GM21447 (cell line): ENCODE measurements around the gene TMC3.
"Not testable (repeated sequence)": the region's sequence is repeated elsewhere in the genome, so short reads cannot be mapped to it uniquely, and the experiment has no call there.

Experiments
- ATAC-seq: cut with Tn5 transposase; IDR thresholded peaks from one replicate; pipeline ENCODE4 v1.9.1; 2021; ENCODE audit not compliant: unreplicated experiment

The TMC3 gene

DNA sequence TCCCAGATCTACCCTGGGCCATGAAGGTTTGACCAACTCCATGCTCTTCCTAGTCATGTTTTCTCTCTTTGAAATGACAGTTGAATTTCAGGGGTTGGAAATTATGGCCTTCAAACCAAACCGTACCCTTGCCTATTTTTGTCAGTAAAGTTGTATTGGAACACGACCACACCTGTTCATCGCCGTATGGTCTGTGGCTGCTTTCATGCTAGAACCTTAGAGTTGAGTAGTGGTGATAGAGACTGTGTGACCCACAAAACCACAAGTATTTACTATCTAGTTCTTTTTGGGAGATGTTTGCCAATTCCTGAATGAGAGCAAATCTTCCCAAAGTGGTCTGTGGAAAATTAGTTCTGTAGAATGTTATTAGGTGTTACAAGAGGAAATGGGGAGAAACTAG is 26.1 kb downstream of the TMC3 start:
- ATAC-seq = no peak

DNA sequence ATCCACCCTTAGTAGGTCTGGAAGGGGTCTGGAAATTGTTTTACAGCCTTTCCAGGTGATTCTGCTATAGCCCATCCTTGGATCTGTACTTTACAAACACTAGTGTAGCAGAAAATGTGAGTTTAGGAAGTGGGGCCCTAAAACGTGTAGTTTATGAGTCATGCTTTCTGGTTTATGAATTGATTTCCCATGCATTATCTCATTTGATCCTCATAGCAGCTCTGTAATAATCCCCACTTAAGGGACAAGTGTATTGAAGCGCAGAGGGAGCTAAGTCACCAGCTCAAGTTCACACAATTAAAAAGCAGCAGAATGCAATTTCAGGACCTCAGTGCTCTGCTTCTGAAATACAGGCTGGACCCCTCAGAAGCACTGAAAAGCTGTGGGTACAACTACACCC is 27.4 kb downstream of the TMC3 start:
- no peak for ATAC-seq

DNA sequence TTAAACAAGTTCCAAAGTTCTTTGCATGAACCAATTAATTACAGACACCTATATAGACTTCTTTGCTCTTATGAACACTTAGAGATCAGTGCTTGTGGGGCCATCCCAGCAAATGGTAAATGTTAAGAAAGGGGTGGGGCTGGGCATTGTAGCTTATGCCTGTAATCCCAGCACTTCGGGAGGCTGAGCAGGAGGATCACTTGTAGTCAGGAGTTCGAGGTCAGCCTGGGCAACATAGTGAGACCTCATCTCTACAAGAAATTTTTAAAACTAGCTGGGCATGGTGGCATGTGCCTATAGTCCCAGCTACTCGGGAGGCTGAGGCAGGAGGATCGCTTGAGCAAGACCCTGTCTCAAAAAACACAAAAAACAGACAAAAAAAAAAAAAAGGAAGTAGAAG is 30.6 kb downstream of the TMC3 start:
- no peak for ATAC-seq

DNA sequence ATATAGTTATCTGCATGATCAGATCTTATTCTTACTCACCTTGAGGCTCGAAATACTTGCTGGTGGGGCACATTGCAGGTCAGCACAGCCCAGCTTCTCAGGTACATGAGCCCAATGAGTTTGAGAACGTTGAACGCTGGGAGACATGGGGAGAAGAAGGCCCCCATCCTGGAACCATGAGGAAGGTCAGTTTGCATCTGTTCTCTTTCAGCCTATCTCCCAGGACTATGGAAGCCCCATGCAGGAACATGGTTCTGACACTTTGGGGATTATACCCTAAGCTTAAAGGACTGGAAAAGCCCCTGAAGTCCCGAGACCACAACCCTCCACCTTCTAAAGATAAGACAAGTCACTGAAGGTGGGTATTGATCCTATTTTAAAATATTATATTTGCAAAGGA is 32.7 kb downstream of the TMC3 start:
- ATAC-seq = no peak

DNA sequence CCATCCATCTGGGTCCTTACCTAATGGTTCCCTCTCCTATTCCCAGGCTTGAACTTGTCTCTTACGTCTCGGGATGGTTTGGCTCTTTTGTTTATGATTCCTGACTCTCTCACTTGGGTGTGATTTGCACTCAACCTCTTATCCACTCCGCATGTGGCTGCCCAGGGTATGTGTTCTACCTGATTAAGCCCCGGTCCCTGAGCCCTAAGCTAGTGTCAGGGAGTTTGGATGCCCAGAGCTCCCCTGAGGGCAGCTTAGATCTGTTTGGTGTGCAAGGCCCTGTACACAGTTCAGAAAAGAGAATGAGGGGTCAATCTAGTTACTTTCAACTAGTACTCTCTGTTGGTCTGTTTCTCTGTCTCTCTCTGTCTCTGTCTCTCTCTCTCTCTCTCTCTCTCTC is 34.2 kb downstream of the TMC3 start:
- no peak for ATAC-seq

DNA sequence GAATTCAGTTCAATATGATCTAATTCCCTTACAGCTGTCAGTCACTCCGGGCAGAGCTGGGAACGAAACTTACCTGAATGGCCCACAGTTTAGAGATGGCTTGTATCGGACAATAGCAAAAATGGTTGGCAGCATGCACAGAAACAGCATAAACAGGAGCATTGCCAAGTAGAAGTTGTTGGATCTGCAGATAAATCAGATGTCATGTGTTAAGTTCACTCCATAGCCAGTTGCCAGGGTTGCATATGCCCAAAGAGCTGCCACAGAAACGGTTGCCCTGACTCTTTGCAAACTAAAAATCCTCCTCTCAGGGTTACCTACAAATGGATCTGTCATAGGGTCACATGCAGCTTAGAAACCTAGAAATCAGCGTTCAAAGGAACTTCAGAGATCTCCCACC is 34.7 kb downstream of the TMC3 start:
- no peak for ATAC-seq

DNA sequence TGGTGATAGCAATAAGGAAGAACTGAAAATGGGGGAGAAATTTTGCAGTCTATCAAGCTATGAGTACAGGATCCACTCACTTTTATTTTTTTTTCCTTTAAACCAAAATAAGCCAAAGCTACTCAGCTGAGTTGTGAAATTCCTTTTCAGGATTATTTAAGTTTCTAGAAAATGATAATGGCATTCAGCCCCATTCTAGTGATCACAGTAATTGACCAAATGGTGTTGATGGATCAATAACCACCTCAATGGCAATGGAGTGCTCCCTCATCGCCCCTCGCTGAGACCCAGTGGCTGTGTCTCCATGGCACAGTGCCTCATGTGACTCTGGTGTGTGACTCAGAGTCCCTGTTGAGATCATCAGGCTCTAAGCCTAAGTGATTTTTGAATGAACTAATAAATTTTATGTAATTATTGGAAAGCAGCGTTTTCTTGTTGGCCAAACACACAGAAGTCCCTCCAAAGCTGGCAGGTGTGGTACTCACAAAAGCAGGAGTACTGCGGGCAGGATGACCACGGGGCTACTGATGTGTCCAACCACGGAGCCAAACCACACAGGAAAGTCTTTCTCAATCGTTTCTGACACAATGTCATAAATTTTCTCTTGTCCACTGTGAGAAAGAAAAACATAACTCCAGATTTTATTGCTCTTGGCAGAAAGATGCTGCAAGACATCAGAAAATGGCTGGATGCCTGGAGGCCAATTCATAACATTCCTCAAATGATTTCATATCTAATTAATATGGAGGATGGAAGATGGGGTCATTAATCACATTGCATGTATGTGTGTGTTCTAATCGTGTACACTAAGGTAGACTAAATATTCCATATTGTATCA is 35.6 kb downstream of the TMC3 start:
- no peak for ATAC-seq

DNA sequence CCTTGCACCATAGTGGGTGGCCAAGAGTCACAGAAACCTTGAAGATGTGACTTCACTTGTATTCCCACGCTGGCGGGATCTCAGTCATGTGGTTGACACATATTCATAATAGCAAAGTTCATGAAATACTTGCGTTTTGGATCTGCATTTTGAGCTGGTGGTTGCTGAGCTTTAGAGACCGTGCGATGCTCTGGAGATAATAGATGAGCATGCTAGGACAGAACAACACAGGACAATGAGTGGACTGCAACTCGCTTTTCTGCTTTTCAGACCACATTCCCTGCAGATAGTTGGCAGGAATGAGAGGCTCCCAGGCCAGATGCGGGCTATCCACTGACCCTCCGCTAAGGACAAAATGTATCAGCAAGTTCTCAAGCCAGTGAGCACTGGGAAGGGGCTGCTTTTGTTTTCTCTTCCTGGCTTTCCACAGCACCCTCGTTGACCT is 36.3 kb downstream of the TMC3 start:
- ATAC-seq = no peak

DNA sequence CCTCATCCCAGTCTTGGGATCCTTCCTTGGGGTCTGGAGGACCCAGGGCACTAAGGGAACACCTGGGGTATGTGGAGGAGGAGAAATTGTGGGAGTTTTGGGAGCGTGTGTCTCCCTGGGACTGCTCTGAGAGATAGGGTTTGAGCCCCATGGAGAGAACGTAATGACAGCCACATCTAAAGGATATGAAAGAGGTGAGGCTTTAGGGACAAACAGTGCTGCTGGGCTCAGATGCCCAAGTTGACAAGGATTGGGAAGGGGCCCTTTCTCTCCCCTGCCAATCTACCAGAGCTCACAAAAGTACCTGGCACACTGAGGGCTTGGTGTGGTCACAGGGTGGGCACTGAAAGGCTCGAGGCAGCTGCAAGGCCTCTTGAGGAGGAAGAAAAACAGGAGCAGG is 36.8 kb downstream of the TMC3 start:
- no peak for ATAC-seq

DNA sequence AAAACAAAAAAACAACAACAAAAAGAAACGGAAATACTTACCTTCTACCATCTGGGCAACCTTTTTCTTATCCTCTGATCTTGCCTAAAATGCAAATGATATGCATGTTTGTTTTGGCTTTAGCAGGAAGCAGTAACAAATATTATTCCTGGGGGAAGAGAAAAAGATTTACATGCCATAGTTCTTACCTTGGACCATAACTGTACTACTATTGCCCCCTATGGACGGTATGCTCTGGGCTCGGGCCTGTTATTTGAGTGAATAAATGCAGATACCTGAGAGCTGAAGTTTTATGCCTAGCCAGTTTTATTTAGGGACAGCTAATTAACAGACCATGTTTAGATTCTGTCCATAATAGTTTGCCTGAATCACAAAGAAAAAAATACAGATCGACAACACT is 37.4 kb downstream of the TMC3 start:
- ATAC-seq = no peak

DNA sequence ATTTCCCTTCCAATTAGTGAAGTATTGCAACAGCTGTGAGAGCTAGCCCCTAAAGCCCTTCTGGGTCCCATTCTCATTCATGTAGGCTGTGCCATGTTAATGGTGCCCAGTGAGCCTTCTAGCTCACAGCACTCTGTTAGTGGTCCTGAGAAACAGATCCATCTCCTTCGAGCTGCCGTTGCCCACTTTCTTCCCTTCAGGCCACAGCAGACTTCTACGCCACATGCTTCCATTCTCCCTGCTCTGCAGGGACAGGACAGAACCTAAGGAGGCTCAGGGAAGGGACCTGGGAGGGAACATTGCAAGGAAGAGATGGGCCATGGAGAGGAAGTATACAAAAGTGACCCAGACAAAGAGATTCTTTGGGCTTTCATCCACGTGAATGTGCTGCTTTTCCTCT is 38.4 kb downstream of the TMC3 start:
- no peak for ATAC-seq

DNA sequence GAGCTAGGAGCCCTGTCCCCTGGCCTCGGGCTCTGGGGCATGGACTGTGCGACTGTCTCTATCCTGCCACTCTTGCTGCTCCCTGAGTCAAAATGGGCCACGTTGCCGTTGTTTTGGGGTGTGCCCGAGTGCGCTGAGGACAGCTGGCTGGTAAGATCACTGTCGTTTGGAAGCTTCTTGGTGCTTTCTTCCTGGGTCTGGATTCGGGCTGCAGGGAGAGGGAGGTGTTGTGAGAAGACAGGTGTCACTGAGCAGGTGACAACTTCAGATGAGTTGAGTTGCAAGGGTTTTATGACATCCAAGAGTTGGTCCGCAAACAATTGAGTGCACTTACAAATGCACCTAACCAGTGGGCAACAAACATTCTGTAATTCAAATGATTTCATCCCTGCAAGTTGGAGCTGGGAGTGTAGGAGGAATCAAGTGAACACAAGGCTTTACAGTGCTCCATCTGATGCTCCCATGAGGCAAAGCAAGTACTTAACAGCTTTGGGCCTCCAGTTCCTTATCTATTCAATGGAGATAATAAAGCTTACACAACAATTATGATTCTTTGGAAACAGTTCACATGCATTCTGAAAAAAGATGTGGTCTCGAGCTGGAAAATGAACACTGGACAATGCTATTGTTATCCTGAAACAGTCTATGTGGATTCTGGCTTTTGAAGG is 39.1 kb downstream of the TMC3 start:
- ATAC-seq = no peak

DNA sequence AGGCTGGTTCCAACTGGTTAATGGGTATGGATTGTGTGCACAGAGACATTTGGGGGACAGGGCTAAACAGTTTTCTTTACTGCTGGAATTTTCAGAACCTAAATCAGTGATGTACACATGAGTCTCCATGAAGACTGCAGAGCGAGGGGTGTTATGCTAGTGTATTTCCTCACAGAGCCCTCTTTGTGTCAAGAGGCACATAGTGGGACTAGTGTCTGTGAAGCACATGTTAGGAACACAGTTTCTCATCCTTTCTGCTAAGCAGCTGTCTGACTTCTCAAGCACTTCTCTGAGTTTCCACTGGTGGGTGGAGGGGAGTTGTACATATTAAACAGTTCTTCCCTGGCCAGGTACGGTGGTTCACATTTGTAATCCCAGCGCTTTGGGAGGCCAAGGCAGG is 40.6 kb downstream of the TMC3 start:
- no peak for ATAC-seq

DNA sequence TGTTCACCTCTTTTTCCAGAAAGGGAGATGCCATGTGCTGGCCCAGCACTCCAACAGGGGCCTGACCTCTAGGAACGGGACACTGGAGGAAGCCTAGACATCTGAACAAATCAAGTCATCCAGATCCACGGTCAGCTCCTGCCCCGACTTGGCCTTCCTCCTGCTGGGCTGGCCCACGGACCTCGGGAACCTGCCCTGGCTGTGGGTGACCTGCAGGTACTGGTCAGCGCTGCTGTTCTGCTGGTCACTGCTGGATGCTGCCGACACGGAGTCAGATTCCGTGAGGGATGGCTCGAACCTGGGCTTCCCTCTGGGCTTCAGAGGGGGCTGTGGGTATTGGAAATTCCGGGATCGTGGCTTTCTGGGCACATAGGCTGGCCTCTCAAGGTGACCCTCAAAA is 41.7 kb downstream of the TMC3 start:
- no peak for ATAC-seq

DNA sequence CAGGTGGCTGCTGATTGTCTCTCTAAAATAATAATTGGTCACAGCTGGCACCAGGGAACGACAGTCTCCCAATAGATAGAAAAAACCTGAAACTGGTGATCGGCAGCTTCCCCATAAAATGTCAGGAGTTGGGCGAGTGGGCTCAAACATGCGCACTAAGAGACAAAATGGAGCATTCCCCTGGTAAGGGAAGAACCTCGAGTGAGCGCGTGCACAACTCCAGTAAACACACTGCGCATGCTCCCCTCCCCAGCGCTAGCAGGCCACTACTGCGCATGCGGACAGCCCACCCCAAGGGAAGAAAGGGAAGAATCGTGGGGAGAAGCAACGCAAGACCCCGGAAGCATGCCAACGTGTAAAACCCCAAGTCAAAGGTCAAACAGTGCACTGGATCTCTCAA is 42.4 kb downstream of the TMC3 start:
- no peak for ATAC-seq

DNA sequence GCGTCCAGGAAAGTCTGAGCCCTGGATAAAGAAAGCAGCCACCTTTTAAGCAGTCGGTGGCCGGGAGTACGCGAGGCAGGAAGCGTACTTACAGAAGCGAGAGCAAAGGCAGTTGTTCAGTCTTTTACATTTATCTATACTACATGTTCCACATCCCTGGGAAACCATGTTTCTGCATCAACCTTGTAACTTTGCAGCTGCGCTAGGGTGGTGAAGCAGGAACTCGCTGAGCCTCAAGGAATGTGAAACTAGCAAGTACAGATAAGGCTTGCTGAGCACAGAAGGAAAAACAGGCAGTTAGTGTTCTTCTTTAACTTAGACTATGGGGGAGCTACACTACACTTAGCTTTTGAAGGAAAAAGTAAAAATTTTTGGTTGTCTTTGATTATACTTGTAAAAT is 42.9 kb downstream of the TMC3 start:
- ATAC-seq = not testable (repeated sequence)

DNA sequence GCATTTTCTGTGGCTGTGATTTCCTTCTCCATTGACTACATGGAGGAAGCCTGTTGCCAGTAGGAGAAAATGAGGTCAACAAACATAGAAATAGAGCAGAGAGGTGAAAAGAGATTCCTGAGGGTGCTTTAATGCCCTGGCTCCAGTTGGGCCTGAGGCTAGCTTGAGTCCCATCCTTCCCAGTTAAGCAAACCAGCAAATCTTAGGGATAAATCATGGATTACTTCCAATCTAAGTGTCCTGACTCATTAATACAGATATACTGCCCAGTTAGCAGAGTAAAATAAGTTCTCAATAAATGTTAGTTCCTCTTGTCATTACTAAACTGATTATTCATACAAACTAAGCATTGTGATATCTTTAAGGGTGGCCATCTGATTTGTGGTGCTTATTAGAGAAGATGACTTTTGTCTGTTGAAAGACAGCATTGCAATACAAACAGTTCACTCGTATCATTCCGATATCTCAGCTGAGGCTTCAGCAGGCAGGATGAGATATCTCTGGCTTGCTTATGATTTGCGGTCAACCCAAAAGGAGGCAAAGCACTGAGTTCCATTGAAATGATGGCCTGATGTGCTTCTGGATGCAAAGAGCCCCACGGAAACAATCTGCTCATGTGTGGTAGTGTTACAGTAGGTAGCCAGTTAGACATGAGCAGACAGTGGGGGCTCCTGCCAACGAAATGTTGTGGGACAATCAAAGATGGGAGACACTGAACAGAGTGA is 43.5 kb downstream of the TMC3 start:
- ATAC-seq = no peak

DNA sequence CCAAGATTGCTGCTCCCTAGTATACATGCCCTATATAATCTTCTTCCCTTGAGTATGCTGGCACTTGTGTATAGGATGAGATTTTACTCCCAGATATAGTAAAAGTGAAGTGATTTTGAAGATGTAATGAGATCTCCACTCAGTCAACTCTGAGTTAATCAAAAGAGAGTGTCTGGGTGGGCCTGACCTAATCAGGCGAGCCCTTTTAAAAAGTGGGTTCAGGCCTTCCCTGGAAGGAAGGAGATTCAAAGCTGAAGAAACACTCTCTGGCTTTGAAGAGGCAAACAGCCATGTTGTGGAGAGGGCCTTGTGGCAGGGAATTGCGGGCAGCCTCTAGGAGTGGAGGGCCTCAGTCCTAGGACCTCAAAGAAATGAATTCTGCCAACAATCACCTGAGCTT is 44.6 kb downstream of the TMC3 start:
- ATAC-seq = no peak

DNA sequence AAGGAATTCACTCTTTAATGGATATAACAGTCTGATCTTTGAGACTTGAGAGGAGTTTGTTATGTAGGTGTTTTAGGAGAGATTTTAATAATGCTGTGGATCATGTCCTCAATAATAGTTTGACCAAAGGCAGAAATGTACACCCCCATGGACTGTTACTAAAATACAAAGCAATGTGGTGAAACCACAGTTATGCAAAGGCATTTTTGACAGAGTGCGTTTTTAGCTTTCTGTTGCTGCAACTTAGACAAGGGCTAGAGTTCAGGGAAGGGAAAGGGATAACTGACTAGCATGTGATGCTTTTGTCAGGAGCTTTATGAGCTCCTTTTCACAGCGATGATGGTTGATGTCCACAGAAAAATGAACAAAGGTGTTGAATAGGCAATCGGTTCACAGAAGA is 46.5 kb downstream of the TMC3 start:
- no peak for ATAC-seq

DNA sequence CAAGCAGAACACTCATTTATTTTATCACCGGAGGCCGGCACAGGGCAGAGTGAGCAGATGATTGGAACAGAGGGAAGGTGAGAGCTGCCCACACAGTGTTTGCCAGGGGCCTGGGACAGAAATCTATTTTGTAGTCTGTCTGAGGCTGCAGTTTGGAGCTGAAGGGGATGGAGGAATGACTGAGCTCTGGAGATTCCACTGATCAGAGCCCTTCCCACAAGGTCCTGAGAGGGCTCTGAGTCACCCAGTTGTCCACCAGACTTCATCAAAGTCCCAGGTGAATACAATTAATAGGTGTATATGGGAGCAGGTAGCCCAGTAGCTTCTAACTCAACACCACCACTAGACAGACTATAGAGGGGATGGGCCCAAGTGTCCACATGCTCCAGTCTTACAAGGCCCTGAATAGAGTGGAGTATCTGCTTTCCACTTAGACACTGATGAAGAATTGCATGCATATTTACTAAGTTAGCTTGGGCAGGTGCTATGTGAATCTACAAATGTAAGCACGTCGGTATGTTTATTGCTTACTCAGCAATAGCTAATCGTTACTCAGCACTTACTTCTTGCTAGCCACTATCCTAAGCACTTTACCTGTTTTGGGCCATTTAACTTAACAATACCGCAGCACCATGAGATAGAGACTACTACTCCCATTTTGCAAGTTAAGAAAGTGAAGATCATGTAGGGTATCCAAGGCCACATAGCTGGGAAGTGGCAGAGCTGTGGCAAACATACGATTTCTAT is 47.4 kb downstream of the TMC3 start:
- ATAC-seq = no peak
